ENCODE data around the gene HDAC11. TPM values are rescaled to one million over a fixed set of nuclear protein-coding genes. Genes with fewer than 3 reads are reported as not detected.

The HDAC11 gene
- polyA plus RNA-seq, 3 donors: 2.9 to 3.9 (median 3.5) TPM

- H3K36me3 ChIP-seq (replicated peaks in 1 of 2; ENCODE audit: control insufficient read depth in 1 of 2, insufficient read depth in 2 of 2, low read length in 2 of 2): no peaks in the 10 kb centered on the region
- H3K9ac ChIP-seq (ENCODE audit: insufficient read depth, low read length, poor library complexity, severe bottlenecking): no peak overlapping the region
- TF ChIP-seq CTCF (IDR thresholded peaks at IDR 0.05): no peak
- no peaks in the 10 kb centered on the region for H3K79me2 ChIP-seq (ENCODE audit: insufficient read depth, low read length)
- Mint-ChIP-seq H3K27ac (no peak overlapping the region), H3K27me3 (ENCODE audit: low read depth in 3 of 3) (peaks cover 2 to 14% (median 11%) of the 10 kb centered on the region in 3 donors), H3K36me3 (no peaks in the 10 kb centered on the region), H3K9me3 (peaks cover 0 to 10% (median 6%) of the 10 kb centered on the region in 7 donors), H3K4me1 (peaks cover 7% of the 10 kb centered on the region), H3K4me3 (no peak overlapping the region)
- no peak overlapping the region for H2AFZ ChIP-seq (ENCODE audit: insufficient read depth, low read depth, low read length, poor library complexity, severe bottlenecking)
- WGBS (ENCODE audit: insufficient coverage): 92% methylated on average over 7 of the region's 9 CpGs
- H3K27ac ChIP-seq (ENCODE audit: low read depth in 1 of 2, low read length in 2 of 2): no peak overlapping the region
- DNase-seq: no peak
- no peak overlapping the region for H3K4me3 ChIP-seq (replicated peaks in 1 of 3; ENCODE audit: low read depth in 2 of 3, low read length in 3 of 3)
- H3K9me3 ChIP-seq (replicated peaks in 1 of 2; ENCODE audit: control insufficient read depth in 1 of 2, insufficient read depth in 1 of 2, low read length in 2 of 2): peaks cover 0 to 3% of the 10 kb centered on the region in 2 donors
- H3K4me2 ChIP-seq (replicated peaks; ENCODE audit: extremely low read depth, low read length, poor library complexity, severe bottlenecking): no peak overlapping the region
- intact Hi-C loops (cut with micrococcal nuclease): no loop called here
- H3K4me1 ChIP-seq (ENCODE audit: control insufficient read depth in 1 of 2, insufficient read depth in 2 of 2, low read length in 2 of 2): no peaks in the 10 kb centered on the region
- H4K20me1 ChIP-seq (ENCODE audit: insufficient read depth, low read length): no peaks in the 10 kb centered on the region
- no peaks in the 10 kb centered on the region for H3K27me3 ChIP-seq (ENCODE audit: control insufficient read depth in 2 of 2, insufficient read depth in 2 of 2, low read length in 2 of 2)
Measured at GRCh38 chr3:13538520-13539291, 58.6 kb downstream of the HDAC11 start.

DNA sequence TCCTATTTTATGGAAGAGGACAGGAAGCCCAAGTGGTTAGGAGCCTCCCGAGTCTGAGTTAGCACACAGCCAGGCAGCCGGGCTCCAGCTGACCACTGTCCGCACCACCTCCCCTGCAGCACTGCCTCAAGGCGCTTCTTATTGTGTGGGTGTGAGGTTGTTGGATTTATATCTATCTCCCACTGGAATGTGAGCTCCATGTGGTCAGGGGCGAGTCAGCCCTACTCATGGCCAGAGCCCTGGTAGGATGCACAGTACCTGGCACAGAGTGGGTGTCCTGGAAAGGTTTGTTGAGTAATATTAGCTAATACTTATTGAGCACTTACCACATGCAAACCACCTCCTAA is 59.2 kb downstream of the HDAC11 start:
- H3K36me3 ChIP-seq (replicated peaks in 1 of 2; ENCODE audit: control insufficient read depth in 1 of 2, insufficient read depth in 2 of 2, low read length in 2 of 2): no peaks in the 10 kb centered on the region
- H3K9me3 Mint-ChIP-seq: peaks cover 0 to 10% (median 6%) of the 10 kb centered on the region in 7 donors
- TF ChIP-seq CTCF (IDR thresholded peaks at IDR 0.05): no peak
- no peak overlapping the region for H3K27ac Mint-ChIP-seq
- no peak overlapping the region for H3K4me2 ChIP-seq (replicated peaks; ENCODE audit: extremely low read depth, low read length, poor library complexity, severe bottlenecking)
- WGBS (ENCODE audit: insufficient coverage): no CpG with 5 or more reads among the region's 5 CpGs
- no peak overlapping the region for H3K4me3 ChIP-seq (replicated peaks in 1 of 3; ENCODE audit: low read depth in 2 of 3, low read length in 3 of 3)
- DNase-seq: no peak
- no peaks in the 10 kb centered on the region for H3K27me3 ChIP-seq (ENCODE audit: control insufficient read depth in 2 of 2, insufficient read depth in 2 of 2, low read length in 2 of 2)
- H3K4me1 ChIP-seq (ENCODE audit: control insufficient read depth in 1 of 2, insufficient read depth in 2 of 2, low read length in 2 of 2): no peaks in the 10 kb centered on the region
- intact Hi-C loops (cut with micrococcal nuclease): no loop called here
- H3K36me3 Mint-ChIP-seq: no peaks in the 10 kb centered on the region
- H3K9ac ChIP-seq (ENCODE audit: insufficient read depth, low read length, poor library complexity, severe bottlenecking): no peak overlapping the region
- no peak overlapping the region for H3K27ac ChIP-seq (ENCODE audit: low read depth in 1 of 2, low read length in 2 of 2)
- H3K79me2 ChIP-seq (ENCODE audit: insufficient read depth, low read length): no peaks in the 10 kb centered on the region
- no peaks in the 10 kb centered on the region for H4K20me1 ChIP-seq (ENCODE audit: insufficient read depth, low read length)
- peaks cover 0 to 3% of the 10 kb centered on the region in 2 donors for H3K9me3 ChIP-seq (replicated peaks in 1 of 2; ENCODE audit: control insufficient read depth in 1 of 2, insufficient read depth in 1 of 2, low read length in 2 of 2)
- no peak overlapping the region for H2AFZ ChIP-seq (ENCODE audit: insufficient read depth, low read depth, low read length, poor library complexity, severe bottlenecking)
- peaks cover 5 to 14% (median 11%) of the 10 kb centered on the region in 3 donors for H3K27me3 Mint-ChIP-seq (ENCODE audit: low read depth in 3 of 3)
- peaks cover 7% of the 10 kb centered on the region for H3K4me1 Mint-ChIP-seq
- H3K4me3 Mint-ChIP-seq: no peak overlapping the region

Data from CD14-positive monocyte (primary cell).